Neural cell (in vitro differentiated cells): ENCODE results near the gene KCNAB1. TPM values are rescaled to one million over a fixed set of nuclear protein-coding genes. Genes with fewer than 3 reads are reported as not detected.

Source experiments
- H2AFZ ChIP-seq: fragments of 200-600, 300-800 bp; sonication (generic), shearing (Covaris generic); 2 replicates; pipeline ENCODE4 v1.6.0; 2014; ENCODE audit warnings: low read depth, mild to moderate bottlenecking, antibody characterized with exemption, low read length, moderate library complexity
- H3F3A ChIP-seq: fragments of 200-600 bp; shearing (Covaris generic); 2 replicates; pipeline ENCODE4 v1.6.1; 2016; ENCODE audit warnings: mild to moderate bottlenecking, moderate library complexity, mixed read lengths, antibody characterized with exemption, low read length; ENCODE audit not compliant: insufficient read depth, poor library complexity, severe bottlenecking
- H3K27ac ChIP-seq: fragments of 200-600, 300-800 bp; sonication (generic), shearing (Covaris generic); 2 replicates; pipeline ENCODE4 v1.5.1; 2014; ENCODE audit warnings: mild to moderate bottlenecking, low read length, moderate library complexity
- H3K27me3 ChIP-seq: fragments of 300-800, 200-600 bp; sonication (generic), shearing (Covaris generic); 2 replicates; pipeline ENCODE4 v1.6.0; 2014; ENCODE audit warnings: mild to moderate bottlenecking, low read depth, low read length, moderate library complexity; ENCODE audit not compliant: insufficient read depth
- H3K36me3 ChIP-seq: fragments of 300-800, 200-600 bp; sonication (generic), shearing (Covaris generic); 2 replicates; pipeline ENCODE4 v1.5.1; 2014; ENCODE audit warnings: mild to moderate bottlenecking, antibody characterized with exemption, low read length, moderate library complexity; ENCODE audit not compliant: insufficient read depth
- H3K4me2 ChIP-seq: fragments of 300-800, 200-600 bp; sonication (generic), shearing (Covaris generic); 2 replicates; pipeline ENCODE4 v1.6.0; 2014; ENCODE audit warnings: mild to moderate bottlenecking, low read length
- H3K4me3 ChIP-seq: fragments of 300-800, 200-600 bp; sonication (generic), shearing (Covaris generic); 2 replicates; pipeline ENCODE4 v1.5.1; 2014; ENCODE audit warnings: mild to moderate bottlenecking, low read length, moderate library complexity
- H3K79me2 ChIP-seq: fragments of 200-600 bp; shearing (Covaris generic); replicated peaks from 2 replicates; pipeline ENCODE4 v1.6.0; 2014; ENCODE audit warnings: mild to moderate bottlenecking, low read length, moderate library complexity; ENCODE audit not compliant: insufficient read depth
- H3K9ac ChIP-seq: fragments of 300-800, 200-600 bp; sonication (generic), shearing (Covaris generic); 2 replicates; pipeline ENCODE4 v1.6.1; 2016; ENCODE audit warnings: mild to moderate bottlenecking, low read length, mixed read lengths
- H3K9me2 ChIP-seq: fragments of 200-600 bp; shearing (Covaris generic); 2 replicates; pipeline ENCODE4 v1.6.1; 2016; ENCODE audit warnings: mild to moderate bottlenecking, low read length, mixed read lengths; ENCODE audit not compliant: insufficient read depth
- H3K9me3 ChIP-seq: fragments of 200-600, 300-800 bp; sonication (generic), shearing (Covaris generic); 2 replicates; pipeline ENCODE4 v1.6.1; 2016; ENCODE audit warnings: mild to moderate bottlenecking, mixed run types, low read length, moderate library complexity, mixed read lengths
- H4K20me1 ChIP-seq: fragments of 200-600 bp; shearing (Covaris generic); 2 replicates; pipeline ENCODE4 v1.6.1; 2016; ENCODE audit warnings: mild to moderate bottlenecking, mixed run types; ENCODE audit not compliant: insufficient read depth
- EP300 ChIP-seq: fragments of 450-650 bp; conservative IDR thresholded peaks from 2 replicates; pipeline ENCODE4 v1.6.1; 2014; ENCODE audit warnings: antibody characterized with exemption, mild to moderate bottlenecking, moderate library complexity; ENCODE audit not compliant: poor library complexity, severe bottlenecking
- EZH2 ChIP-seq: fragments of 200-600, 300-800 bp; shearing (Covaris generic), sonication (generic); IDR thresholded peaks from 2 replicates; pipeline ENCODE4 v1.6.1; 2014; ENCODE audit warnings: antibody characterized with exemption, low read length, borderline replicate concordance, mild to moderate bottlenecking; ENCODE audit not compliant: insufficient read depth, poor library complexity, severe bottlenecking
- MXI1 ChIP-seq: fragments of 450-650 bp; conservative IDR thresholded peaks from 2 replicates; pipeline ENCODE4 v1.6.1; 2014; ENCODE audit warnings: antibody characterized with exemption, mild to moderate bottlenecking; ENCODE audit not compliant: poor library complexity, severe bottlenecking
- POLR2AphosphoS5 ChIP-seq: IDR thresholded peaks from 2 replicates; pipeline ENCODE4 v1.6.1; 2012
- RAD21 ChIP-seq: fragments of 450-650 bp; conservative IDR thresholded peaks from 2 replicates; pipeline ENCODE4 v1.6.1; 2014; ENCODE audit warnings: antibody characterized with exemption, mild to moderate bottlenecking, moderate library complexity
- SMC3 ChIP-seq: fragments of 450-650 bp; conservative IDR thresholded peaks from 2 replicates; pipeline ENCODE4 v1.6.1; 2014; ENCODE audit warnings: antibody characterized with exemption, mild to moderate bottlenecking, moderate library complexity; ENCODE audit not compliant: poor library complexity
- polyA plus RNA-seq: library from polyadenylated mRNA; depleted of rRNA; stranded (reverse); fragments of >200 nt; gene quantifications from 2 replicates; pipeline ENCODE4 v1.2.3, GENCODE V29; 2014
- TF ChIP-seq, protein P1 (sequence below): fragments of 450-650 bp; IDR thresholded peaks from 2 replicates; pipeline ENCODE4 v1.5.1; 2014; ENCODE audit warnings: antibody characterized with exemption, mild to moderate bottlenecking, moderate library complexity; ENCODE audit not compliant: poor library complexity, severe bottlenecking
- TF ChIP-seq, protein P2 (sequence below): IDR thresholded peaks from 2 replicates; pipeline ENCODE4 v1.6.1; 2012; ENCODE audit warnings: borderline replicate concordance

Gene KCNAB1
- polyA plus RNA-seq, 1 donor from 2014 or later: 14.9 TPM

- no peak overlapping the region for H3K27ac ChIP-seq
- no peaks in the 10 kb centered on the region for H3K79me2 ChIP-seq
- H4K20me1 ChIP-seq: no peaks in the 10 kb centered on the region
- H3K9me2 ChIP-seq: no peaks in the 10 kb centered on the region
- H3K4me3 ChIP-seq: no peak overlapping the region
- no peaks in the 10 kb centered on the region for H3F3A ChIP-seq
- H3K9me3 ChIP-seq: no peaks in the 10 kb centered on the region
- H2AFZ ChIP-seq: no peak overlapping the region
- no peaks in the 10 kb centered on the region for H3K27me3 ChIP-seq
- TF ChIP-seq SMC3 (no peak), EP300 (peak; percentile 18), POLR2AphosphoS5 (peak; percentile 10)
- no peak overlapping the region for H3K4me2 ChIP-seq
- no peaks in the 10 kb centered on the region for H3K36me3 ChIP-seq
- H3K9ac ChIP-seq: no peak overlapping the region
These were observed 221.0 kb downstream of the KCNAB1 start for GRCh38 chr3:156341332-156341731.

GRCh38 chr3:156341831-156342416 lies 221.5 kb downstream of the KCNAB1 start:
- TF ChIP-seq EP300 (no peak), POLR2AphosphoS5 (no peak), EZH2 (no peak)
- no peaks in the 10 kb centered on the region for H3K9me2 ChIP-seq
- no peak overlapping the region for H3K27ac ChIP-seq
- H3K9ac ChIP-seq: no peak overlapping the region
- no peaks in the 10 kb centered on the region for H3K27me3 ChIP-seq
- no peak overlapping the region for H3K4me3 ChIP-seq
- H2AFZ ChIP-seq: no peak overlapping the region
- H3F3A ChIP-seq: no peaks in the 10 kb centered on the region
- no peaks in the 10 kb centered on the region for H3K9me3 ChIP-seq
- no peaks in the 10 kb centered on the region for H4K20me1 ChIP-seq
- H3K36me3 ChIP-seq: no peaks in the 10 kb centered on the region
- no peak overlapping the region for H3K4me2 ChIP-seq
- H3K79me2 ChIP-seq: no peaks in the 10 kb centered on the region

DNA sequence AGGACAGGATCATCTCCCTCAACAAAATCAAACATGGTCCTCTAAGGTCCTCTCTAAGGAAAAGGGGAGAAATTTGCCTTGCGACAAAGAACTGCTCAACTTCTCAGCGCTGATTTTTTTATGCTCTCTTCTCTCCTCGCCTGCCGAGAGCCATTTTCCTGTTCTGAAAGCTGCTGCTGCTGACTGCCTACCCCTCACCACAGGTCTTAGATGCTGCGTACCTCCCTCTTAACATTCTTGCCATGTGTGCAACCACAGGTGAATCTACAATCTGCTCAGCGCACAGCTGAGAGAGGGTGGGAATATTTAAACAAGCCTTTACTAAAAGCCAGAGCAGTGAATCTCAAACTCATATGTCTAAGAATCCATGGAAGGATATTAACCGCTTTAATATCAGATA lies 223.8 kb downstream of the KCNAB1 start:
- Histone ChIP-seq H3K79me2 (no peaks in the 10 kb centered on the region), H3F3A (no peaks in the 10 kb centered on the region), H3K36me3 (no peaks in the 10 kb centered on the region), H4K20me1 (no peaks in the 10 kb centered on the region), H3K9me3 (no peaks in the 10 kb centered on the region), H3K27me3 (no peaks in the 10 kb centered on the region), H3K9ac (no peak overlapping the region), H3K9me2 (no peaks in the 10 kb centered on the region), H3K27ac (peak overlapping the region; percentile 26), H3K4me3 (no peak overlapping the region), H2AFZ (no peak overlapping the region), H3K4me2 (no peak overlapping the region)
- TF ChIP-seq POLR2AphosphoS5 (no peak), SMC3 (no peak), EZH2 (no peak)

GRCh38 chr3:156349111-156349510 lies 228.7 kb downstream of the KCNAB1 start:
- no peaks in the 10 kb centered on the region for H3K9me3 ChIP-seq
- no peaks in the 10 kb centered on the region for H3K9me2 ChIP-seq
- H4K20me1 ChIP-seq: no peaks in the 10 kb centered on the region
- no peaks in the 10 kb centered on the region for H3K36me3 ChIP-seq
- H3K27ac ChIP-seq: no peak overlapping the region
- no peaks in the 10 kb centered on the region for H3F3A ChIP-seq
- no peak overlapping the region for H3K4me3 ChIP-seq
- no peaks in the 10 kb centered on the region for H3K27me3 ChIP-seq
- H2AFZ ChIP-seq: no peak overlapping the region
- H3K4me2 ChIP-seq: no peak overlapping the region
- H3K9ac ChIP-seq: no peak overlapping the region
- TF ChIP-seq EZH2 (no peak), SMC3 (no peak), MXI1 (no peak), RAD21 (no peak), POLR2AphosphoS5 (no peak), EP300 (no peak)
- TF ChIP-seq, protein P1, sequence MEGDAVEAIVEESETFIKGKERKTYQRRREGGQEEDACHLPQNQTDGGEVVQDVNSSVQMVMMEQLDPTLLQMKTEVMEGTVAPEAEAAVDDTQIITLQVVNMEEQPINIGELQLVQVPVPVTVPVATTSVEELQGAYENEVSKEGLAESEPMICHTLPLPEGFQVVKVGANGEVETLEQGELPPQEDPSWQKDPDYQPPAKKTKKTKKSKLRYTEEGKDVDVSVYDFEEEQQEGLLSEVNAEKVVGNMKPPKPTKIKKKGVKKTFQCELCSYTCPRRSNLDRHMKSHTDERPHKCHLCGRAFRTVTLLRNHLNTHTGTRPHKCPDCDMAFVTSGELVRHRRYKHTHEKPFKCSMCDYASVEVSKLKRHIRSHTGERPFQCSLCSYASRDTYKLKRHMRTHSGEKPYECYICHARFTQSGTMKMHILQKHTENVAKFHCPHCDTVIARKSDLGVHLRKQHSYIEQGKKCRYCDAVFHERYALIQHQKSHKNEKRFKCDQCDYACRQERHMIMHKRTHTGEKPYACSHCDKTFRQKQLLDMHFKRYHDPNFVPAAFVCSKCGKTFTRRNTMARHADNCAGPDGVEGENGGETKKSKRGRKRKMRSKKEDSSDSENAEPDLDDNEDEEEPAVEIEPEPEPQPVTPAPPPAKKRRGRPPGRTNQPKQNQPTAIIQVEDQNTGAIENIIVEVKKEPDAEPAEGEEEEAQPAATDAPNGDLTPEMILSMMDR: no peak
- TF ChIP-seq, protein P2, sequence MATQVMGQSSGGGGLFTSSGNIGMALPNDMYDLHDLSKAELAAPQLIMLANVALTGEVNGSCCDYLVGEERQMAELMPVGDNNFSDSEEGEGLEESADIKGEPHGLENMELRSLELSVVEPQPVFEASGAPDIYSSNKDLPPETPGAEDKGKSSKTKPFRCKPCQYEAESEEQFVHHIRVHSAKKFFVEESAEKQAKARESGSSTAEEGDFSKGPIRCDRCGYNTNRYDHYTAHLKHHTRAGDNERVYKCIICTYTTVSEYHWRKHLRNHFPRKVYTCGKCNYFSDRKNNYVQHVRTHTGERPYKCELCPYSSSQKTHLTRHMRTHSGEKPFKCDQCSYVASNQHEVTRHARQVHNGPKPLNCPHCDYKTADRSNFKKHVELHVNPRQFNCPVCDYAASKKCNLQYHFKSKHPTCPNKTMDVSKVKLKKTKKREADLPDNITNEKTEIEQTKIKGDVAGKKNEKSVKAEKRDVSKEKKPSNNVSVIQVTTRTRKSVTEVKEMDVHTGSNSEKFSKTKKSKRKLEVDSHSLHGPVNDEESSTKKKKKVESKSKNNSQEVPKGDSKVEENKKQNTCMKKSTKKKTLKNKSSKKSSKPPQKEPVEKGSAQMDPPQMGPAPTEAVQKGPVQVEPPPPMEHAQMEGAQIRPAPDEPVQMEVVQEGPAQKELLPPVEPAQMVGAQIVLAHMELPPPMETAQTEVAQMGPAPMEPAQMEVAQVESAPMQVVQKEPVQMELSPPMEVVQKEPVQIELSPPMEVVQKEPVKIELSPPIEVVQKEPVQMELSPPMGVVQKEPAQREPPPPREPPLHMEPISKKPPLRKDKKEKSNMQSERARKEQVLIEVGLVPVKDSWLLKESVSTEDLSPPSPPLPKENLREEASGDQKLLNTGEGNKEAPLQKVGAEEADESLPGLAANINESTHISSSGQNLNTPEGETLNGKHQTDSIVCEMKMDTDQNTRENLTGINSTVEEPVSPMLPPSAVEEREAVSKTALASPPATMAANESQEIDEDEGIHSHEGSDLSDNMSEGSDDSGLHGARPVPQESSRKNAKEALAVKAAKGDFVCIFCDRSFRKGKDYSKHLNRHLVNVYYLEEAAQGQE: no peak
- H3K79me2 ChIP-seq: no peaks in the 10 kb centered on the region
